ENCODE data around the gene RAB37.

- TF ChIP-seq GATA2 (IDR thresholded peaks at IDR 0.05; ENCODE audit: low read depth, low read length) (no peak), GATA3 (IDR thresholded peaks at IDR 0.05; ENCODE audit: low read depth, low read length) (no peak)
Observed at GRCh38 chr17:74769856-74770497, 32.9 kb downstream of the RAB37 start.

All from SH-SY5Y (cell line).